HT-29 (cell line): Measurements from ENCODE around the gene PANK1. TPM values are rescaled to one million over a fixed set of nuclear protein-coding genes. Genes with fewer than 3 reads are reported as not detected.

Source experiments
- DNase-seq: peaks from one replicate; pipeline ENCODE4 v3.0.0-alpha.2; 2015; ENCODE audit warnings: low spot score
- small RNA-seq: library from RNA; depleted of rRNA; stranded (forward); fragments of <200 nt; gene quantifications from one replicate; pipeline ENCODE3, GENCODE V24; 2014
- total RNA-seq: library from RNA; depleted of rRNA; stranded (reverse); fragments of >200 nt; shearing (Covaris generic); gene quantifications from 2 replicates; pipeline ENCODE4 v1.2.3, GENCODE V29; 2014; rRNA removed

Gene PANK1
- total RNA-seq, 1 experiment from 2014 or later: 13.4 TPM

DNA sequence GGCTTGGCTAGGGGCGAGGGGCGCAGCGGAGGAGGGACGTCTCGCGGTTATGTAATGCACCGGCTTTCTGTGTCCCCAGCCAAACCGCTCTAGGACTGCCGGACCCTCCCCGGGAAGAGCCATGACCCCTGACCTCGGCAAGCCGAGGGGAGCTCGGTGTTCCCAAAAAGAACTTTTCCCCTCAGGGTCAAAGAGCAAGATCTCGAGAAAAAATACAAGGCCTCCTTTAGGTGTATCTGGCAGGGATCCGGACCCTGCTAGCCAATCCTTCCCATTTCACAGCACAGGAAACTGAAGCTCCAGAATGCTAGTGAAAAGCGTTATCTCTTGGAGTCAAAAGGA, 109.1 kb downstream of the PANK1 start:
- no peak for DNase-seq

DNA sequence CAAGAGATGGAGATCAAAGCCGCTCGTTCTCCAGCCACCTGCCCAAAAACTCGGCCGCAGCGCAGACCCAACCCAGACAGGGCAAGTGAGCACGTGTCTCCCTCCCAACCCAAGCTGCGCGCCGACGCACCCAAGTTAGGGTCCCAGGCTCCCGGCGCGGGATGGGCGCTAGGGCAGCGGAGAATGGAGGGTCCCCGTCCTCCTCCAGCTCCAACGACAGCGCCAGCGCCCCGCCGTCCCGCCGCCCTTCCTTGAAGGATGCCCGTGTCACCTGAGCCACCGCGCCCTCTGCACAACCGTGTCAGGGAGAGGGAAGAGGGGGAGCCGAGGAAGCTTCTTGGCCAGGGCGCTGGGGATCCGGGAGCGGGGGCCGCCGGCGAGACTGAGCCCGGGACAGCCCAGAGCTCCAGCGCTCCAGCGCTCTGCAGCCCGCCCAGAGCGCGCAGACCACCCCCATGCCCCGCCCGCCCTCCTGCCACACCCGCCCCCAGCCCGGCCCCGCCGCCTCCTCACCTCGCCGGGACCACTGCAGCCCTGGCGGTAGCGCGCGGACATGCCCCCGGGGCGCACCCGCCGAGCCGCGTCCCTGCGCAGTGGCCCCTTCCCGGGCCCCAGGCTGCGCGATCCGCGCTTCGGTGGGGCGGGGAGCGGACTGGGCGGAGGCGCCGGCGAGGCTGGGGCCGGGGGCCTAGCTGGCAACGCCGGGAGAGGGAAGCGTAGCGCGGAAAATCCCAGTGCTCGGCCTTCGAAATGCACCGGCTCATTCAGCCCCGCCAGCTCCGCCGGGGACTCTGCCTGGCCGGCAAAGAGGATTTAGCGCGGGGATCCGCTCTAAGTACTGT, 109.7 kb downstream of the PANK1 start, which contains the start of gene SLC16A12:
Gene SLC16A12, minus strand, starts transcription at position 424 of the 842 bp plus-strand sequence. CDS start 73,016 bp downstream, outside the sequence.
- no peak for DNase-seq

- DNase-seq: no peak
Measured at GRCh38 chr10:89534826-89535166, 110.2 kb downstream of the PANK1 start.

Small RNA genes lying within 50 kb of the gene (small RNA-seq; reads per million reads assigned to genes)
- gene MIR107: 6.0 reads per million, percentile 84 among the genes with 10 or more reads in this experiment

Other genes starting within 250 kb of the PANK1 start
- 3.3 and 6.0 TPM in 2 replicates for gene IFIT5, start 230.7 kb downstream of the PANK1 start, total RNA-seq
- 0.03 and 0.18 TPM in 2 replicates for gene SLC16A12, start 109.6 kb downstream of the PANK1 start, total RNA-seq
- gene KIF20B, start 56.3 kb upstream of the PANK1 start, total RNA-seq: 8.8 and 9.8 TPM in 2 replicates